ENCODE measurements around the gene ANKRD6. TPM values are rescaled to one million over a fixed set of nuclear protein-coding genes. Genes with fewer than 3 reads are reported as not detected.

Gene ANKRD6
- total RNA-seq, 5 donors from 2014 or later (not counting 1 experiment from before 2014, with no cell fraction given), result 3.0 to 8.4 (median 5.3) TPM

DNA sequence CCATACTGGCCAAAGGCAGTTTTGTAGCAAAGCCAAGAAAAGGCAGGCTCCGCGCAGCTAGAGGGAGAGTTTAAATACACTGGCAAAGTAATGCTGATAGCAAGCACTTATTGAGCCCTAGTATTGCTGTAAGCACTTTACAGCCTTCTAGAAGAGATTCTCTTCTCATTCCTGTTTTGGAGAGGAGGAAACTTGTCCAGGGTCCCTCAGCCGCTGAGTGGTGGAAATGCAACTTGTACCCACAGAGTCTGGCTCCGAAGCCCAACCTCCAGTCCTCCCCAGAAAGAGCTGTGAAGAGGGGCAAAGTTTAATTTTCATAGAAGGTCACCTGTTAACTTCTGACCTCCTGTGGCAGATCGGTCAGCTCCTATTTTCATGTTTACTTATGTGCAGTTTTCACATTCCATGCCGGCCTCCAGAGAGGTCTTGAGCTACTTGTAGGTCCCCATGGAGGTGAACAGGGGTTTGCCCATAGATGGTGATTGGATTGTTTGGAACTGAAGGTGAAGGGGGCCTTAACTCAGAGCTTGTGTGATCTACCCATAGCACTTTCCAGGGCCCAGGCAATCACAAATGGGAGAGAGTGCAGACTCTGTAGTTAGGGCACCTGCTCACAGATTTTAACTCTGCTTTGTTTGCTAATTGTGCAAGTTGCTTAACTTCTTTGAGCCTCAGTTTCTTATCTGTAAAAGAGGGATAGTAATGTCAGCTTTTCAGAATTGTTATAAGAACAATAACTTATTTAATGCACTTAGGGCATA, 134.9 kb downstream of the ANKRD6 start:
- no peaks in the 10 kb centered on the region for H3K4me1 ChIP-seq (ENCODE audit: control insufficient read depth in 1 of 2, extremely low read depth in 1 of 2, insufficient read depth in 2 of 2, low read length in 2 of 2)
- no peaks in the 10 kb centered on the region for H3K9me3 Mint-ChIP-seq
- peaks cover 2% of the 10 kb centered on the region for H3K36me3 Mint-ChIP-seq
- CTCF ChIA-PET, result interaction anchor here (0.5 to 0.7 kb wide), 2 partner anchors 21 to 268 kb away, joined by 3 to 6 read pairs; no protein-coding TSS in a partner anchor
- H3K27me3 Mint-ChIP-seq, result no peaks in the 10 kb centered on the region
- H3K27me3 ChIP-seq (replicated peaks in 1 of 2; ENCODE audit: control insufficient read depth in 2 of 2, extremely low read depth in 1 of 2, insufficient read depth in 2 of 2, low read length in 1 of 2), result no peaks in the 10 kb centered on the region
- H3K4me3 ChIP-seq (ENCODE audit: control insufficient read depth in 1 of 2, extremely low read depth in 1 of 2, low read length in 1 of 2), result no peak overlapping the region
- H3K4me1 Mint-ChIP-seq, result no peaks in the 10 kb centered on the region
- no peak overlapping the region for H3K4me3 Mint-ChIP-seq
- H3K36me3 ChIP-seq (ENCODE audit: control insufficient read depth in 2 of 2, extremely low read depth in 1 of 2, insufficient read depth in 1 of 2, low read length in 1 of 2), result no peaks in the 10 kb centered on the region
- DNase-seq (no peak), ATAC-seq (replicated peaks in 1 of 4) (no peak)
- H3K27ac ChIP-seq (ENCODE audit: low read length), result no peak overlapping the region
- POLR2A ChIA-PET, result no interaction called here
- WGBS (ENCODE audit: insufficient coverage), result 80% methylated on average over 1 of the region's 6 CpGs
- no peak overlapping the region for H3K27ac Mint-ChIP-seq
- no peaks in the 10 kb centered on the region for H3K9me3 ChIP-seq

DNA sequence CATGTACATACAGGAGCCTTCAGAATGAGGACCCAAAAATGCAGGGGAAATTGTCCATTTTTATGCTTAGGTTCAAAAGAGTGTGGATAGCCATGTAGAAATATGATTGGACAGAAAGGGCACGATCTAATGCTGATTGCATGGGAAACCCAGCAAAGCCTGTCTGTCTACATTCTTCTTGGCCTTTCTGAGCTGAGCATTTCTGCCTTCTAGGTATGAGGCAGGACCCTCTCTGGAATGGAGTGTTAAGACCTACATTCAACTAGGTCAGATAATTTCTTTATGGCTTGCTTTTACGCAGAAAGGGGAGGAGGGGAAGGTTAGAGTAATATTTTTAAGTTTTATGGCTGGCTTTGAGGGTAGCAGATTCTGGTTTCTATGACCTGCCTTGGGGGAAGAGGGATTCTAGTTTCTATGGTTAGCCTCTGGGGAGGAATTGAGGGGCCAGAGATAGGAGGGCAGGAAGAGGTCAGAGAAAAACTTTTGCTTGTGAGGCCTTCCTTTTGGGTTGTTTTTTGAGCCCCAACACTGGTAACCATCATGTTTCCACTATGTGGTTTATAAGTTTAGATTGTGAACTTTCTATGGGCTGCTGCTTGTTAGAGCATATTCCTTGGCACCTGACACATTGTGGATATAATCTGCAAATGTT, 142.1 kb downstream of the ANKRD6 start:
- Mint-ChIP-seq H3K27ac (no peak overlapping the region), H3K27me3 (no peaks in the 10 kb centered on the region), H3K9me3 (no peaks in the 10 kb centered on the region), H3K36me3 (peaks cover 2% of the 10 kb centered on the region), H3K4me1 (no peaks in the 10 kb centered on the region), H3K4me3 (no peak overlapping the region)
- Histone ChIP-seq H3K27ac (ENCODE audit: low read length) (no peak overlapping the region), H3K9me3 (no peaks in the 10 kb centered on the region), H3K4me3 (ENCODE audit: control insufficient read depth in 1 of 2, extremely low read depth in 1 of 2, low read length in 1 of 2) (no peak overlapping the region), H3K36me3 (ENCODE audit: control insufficient read depth in 2 of 2, extremely low read depth in 1 of 2, insufficient read depth in 1 of 2, low read length in 1 of 2) (no peaks in the 10 kb centered on the region), H3K27me3 (replicated peaks in 1 of 2; ENCODE audit: control insufficient read depth in 2 of 2, extremely low read depth in 1 of 2, insufficient read depth in 2 of 2, low read length in 1 of 2) (no peaks in the 10 kb centered on the region), H3K4me1 (ENCODE audit: control insufficient read depth in 1 of 2, extremely low read depth in 1 of 2, insufficient read depth in 2 of 2, low read length in 2 of 2) (no peaks in the 10 kb centered on the region)
- POLR2A ChIA-PET, result no interaction called here
- ATAC-seq (replicated peaks in 1 of 4), result no peak
- WGBS (ENCODE audit: insufficient coverage), result 100% methylated on average over 1 of the region's 2 CpGs
- CTCF ChIA-PET, result no interaction called here
- DNase-seq, result no peak

DNA sequence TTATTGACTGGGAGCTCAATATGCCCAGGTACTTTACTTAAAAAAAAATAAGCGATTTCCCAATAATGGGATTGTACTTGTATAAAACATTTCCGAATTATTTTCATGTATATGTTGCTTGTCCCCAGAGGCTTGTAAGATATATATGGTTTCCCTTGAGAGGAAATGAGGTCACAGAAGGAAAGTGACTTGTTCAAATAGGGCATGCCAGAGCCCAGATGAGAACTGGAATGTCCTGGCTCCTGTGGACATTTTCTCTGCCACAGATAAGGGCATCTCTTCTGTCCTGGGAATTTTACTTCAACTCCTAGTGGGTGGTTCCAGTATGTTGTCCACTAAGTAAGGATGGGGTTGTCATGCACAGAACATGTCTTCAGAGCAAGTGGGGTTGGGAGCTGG, 142.6 kb downstream of the ANKRD6 start:
- Histone ChIP-seq H3K36me3 (ENCODE audit: control insufficient read depth in 2 of 2, extremely low read depth in 1 of 2, insufficient read depth in 1 of 2, low read length in 1 of 2) (no peaks in the 10 kb centered on the region), H3K9me3 (no peaks in the 10 kb centered on the region), H3K4me3 (ENCODE audit: control insufficient read depth in 1 of 2, extremely low read depth in 1 of 2, low read length in 1 of 2) (no peak overlapping the region), H3K27ac (ENCODE audit: low read length) (no peak overlapping the region), H3K27me3 (replicated peaks in 1 of 2; ENCODE audit: control insufficient read depth in 2 of 2, extremely low read depth in 1 of 2, insufficient read depth in 2 of 2, low read length in 1 of 2) (no peaks in the 10 kb centered on the region), H3K4me1 (ENCODE audit: control insufficient read depth in 1 of 2, extremely low read depth in 1 of 2, insufficient read depth in 2 of 2, low read length in 2 of 2) (no peaks in the 10 kb centered on the region)
- Mint-ChIP-seq H3K27me3 (no peaks in the 10 kb centered on the region), H3K4me3 (no peak overlapping the region), H3K27ac (no peak overlapping the region), H3K9me3 (no peaks in the 10 kb centered on the region), H3K36me3 (peaks cover 2% of the 10 kb centered on the region), H3K4me1 (no peaks in the 10 kb centered on the region)
- no peak for ATAC-seq (replicated peaks in 1 of 4)
- WGBS (ENCODE audit: insufficient coverage), result no CpG with 5 or more reads among the region's 2 CpGs
- no peak for DNase-seq
- ChIA-PET POLR2A (no interaction called here), CTCF (no interaction called here)

DNA sequence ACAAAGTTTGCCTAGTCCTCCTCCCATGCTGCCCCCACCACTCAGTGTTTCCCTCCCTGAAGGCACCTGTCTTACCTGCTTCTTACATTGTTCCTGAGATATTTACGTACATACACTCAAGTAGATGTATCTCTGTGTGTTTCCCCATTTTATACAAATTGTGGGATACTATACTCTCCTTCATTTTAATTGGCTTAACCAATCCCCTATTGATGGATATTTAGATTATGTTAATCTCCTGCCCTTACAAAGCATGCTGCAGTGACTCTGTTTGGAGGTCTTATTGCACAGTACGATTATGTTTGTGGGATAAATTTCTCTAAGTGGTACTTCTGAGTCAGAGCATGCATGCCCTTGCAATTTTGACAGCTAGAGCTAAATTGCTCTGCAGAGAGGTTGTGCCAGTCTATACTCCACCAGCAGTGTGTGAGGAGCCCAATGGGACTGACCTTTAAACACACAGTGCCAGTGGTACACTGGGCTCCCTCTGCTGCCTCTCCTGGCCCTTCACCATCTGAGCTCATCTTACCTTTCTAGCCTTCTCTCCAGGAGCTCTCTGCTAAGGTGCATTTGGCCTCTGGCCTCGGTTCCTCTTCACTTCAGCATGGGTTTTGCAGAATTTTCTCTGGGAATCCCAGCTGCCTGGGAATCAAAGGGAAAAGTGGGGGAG, 148.2 kb downstream of the ANKRD6 start:
- Histone ChIP-seq H3K9me3 (no peaks in the 10 kb centered on the region), H3K4me3 (ENCODE audit: control insufficient read depth in 1 of 2, extremely low read depth in 1 of 2, low read length in 1 of 2) (no peak overlapping the region), H3K36me3 (ENCODE audit: control insufficient read depth in 2 of 2, extremely low read depth in 1 of 2, insufficient read depth in 1 of 2, low read length in 1 of 2) (no peaks in the 10 kb centered on the region), H3K27me3 (replicated peaks in 1 of 2; ENCODE audit: control insufficient read depth in 2 of 2, extremely low read depth in 1 of 2, insufficient read depth in 2 of 2, low read length in 1 of 2) (no peaks in the 10 kb centered on the region), H3K27ac (ENCODE audit: low read length) (no peak overlapping the region), H3K4me1 (ENCODE audit: control insufficient read depth in 1 of 2, extremely low read depth in 1 of 2, insufficient read depth in 2 of 2, low read length in 2 of 2) (no peaks in the 10 kb centered on the region)
- no peak overlapping the region for H3K4me3 Mint-ChIP-seq
- H3K36me3 Mint-ChIP-seq, result no peaks in the 10 kb centered on the region
- no peaks in the 10 kb centered on the region for H3K27me3 Mint-ChIP-seq
- ATAC-seq (replicated peaks in 1 of 4) (no peak), DNase-seq (no peak)
- ChIA-PET POLR2A (no interaction called here), CTCF (interaction anchor here in 1 of 2 donors (0.6 kb wide), 1 partner anchor 34 kb away, joined by 7 read pairs; no protein-coding TSS in a partner anchor)
- 100% methylated on average over 1 of the region's 3 CpGs for WGBS (ENCODE audit: insufficient coverage)
- H3K4me1 Mint-ChIP-seq, result no peaks in the 10 kb centered on the region
- H3K27ac Mint-ChIP-seq, result no peak overlapping the region
- H3K9me3 Mint-ChIP-seq, result no peaks in the 10 kb centered on the region

DNA sequence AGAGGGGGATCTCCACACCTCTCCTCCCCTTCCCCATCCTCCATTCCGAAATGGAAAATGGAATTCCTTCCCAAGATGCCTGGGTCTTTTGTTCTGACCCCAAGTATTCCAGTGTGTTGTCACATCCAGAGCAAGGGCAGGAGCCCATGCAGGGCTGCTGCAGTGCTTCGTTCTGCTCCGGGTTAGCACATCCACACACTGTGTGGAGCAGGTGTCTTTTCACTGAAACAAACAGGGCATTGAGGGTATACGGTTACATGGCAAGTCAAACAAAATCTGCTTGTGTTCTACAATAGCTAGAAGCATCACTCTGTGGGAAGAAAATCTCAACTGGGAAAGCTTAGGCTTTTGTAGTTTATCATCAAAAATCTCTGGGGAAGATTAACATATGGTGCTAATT, 148.7 kb downstream of the ANKRD6 start:
- no peaks in the 10 kb centered on the region for H3K9me3 ChIP-seq
- no peaks in the 10 kb centered on the region for H3K4me1 Mint-ChIP-seq
- ChIA-PET CTCF (interaction anchor here in 1 of 2 donors (0.6 kb wide), 1 partner anchor 33 kb away, joined by 7 read pairs; no protein-coding TSS in a partner anchor), POLR2A (no interaction called here)
- H3K9me3 Mint-ChIP-seq, result no peaks in the 10 kb centered on the region
- no peaks in the 10 kb centered on the region for H3K36me3 Mint-ChIP-seq
- H3K27ac ChIP-seq (ENCODE audit: low read length), result no peak overlapping the region
- WGBS (ENCODE audit: insufficient coverage), result 93% methylated on average over 2 of the region's 4 CpGs
- H3K4me1 ChIP-seq (ENCODE audit: control insufficient read depth in 1 of 2, extremely low read depth in 1 of 2, insufficient read depth in 2 of 2, low read length in 2 of 2), result no peaks in the 10 kb centered on the region
- no peaks in the 10 kb centered on the region for H3K27me3 Mint-ChIP-seq
- DNase-seq (no peak), ATAC-seq (replicated peaks in 1 of 4) (no peak)
- no peaks in the 10 kb centered on the region for H3K27me3 ChIP-seq (replicated peaks in 1 of 2; ENCODE audit: control insufficient read depth in 2 of 2, extremely low read depth in 1 of 2, insufficient read depth in 2 of 2, low read length in 1 of 2)
- no peak overlapping the region for H3K4me3 ChIP-seq (ENCODE audit: control insufficient read depth in 1 of 2, extremely low read depth in 1 of 2, low read length in 1 of 2)
- H3K4me3 Mint-ChIP-seq, result no peak overlapping the region
- H3K36me3 ChIP-seq (ENCODE audit: control insufficient read depth in 2 of 2, extremely low read depth in 1 of 2, insufficient read depth in 1 of 2, low read length in 1 of 2), result no peaks in the 10 kb centered on the region
- H3K27ac Mint-ChIP-seq, result no peak overlapping the region

DNA sequence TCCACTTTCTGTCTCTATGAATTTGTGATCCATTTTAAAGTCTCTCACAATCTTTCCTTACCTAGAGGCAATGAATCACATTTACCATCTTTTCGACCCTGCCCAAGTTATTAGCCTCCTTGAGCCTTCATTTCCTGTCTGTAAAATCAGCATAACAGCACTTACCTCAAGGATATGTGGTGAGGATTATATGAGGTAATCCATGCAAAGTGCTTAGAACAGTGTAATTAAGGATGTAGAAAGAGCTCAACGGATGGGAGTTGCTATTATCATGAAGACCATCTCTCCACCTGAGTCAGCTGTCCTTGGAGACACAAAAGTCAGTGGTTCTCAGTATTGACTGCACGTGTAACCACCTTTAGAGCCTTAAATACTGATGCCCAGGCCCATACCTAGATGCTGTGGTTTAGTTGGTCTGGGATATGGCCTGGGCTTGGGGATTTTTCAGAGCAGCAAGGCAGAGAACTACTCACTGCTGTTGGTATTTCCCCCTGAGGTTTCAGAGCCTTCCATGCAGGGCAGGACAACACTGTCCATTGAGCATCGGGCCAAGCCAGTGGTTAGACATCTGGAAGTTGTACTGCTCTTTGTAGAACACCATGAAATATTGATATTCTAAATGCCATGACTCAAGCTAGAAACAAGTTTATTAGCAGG, 149.8 kb downstream of the ANKRD6 start:
- DNase-seq, result no peak
- no peaks in the 10 kb centered on the region for H3K27me3 Mint-ChIP-seq
- no CpG with 5 or more reads among the region's 4 CpGs for WGBS (ENCODE audit: insufficient coverage)
- H3K36me3 ChIP-seq (ENCODE audit: control insufficient read depth in 2 of 2, extremely low read depth in 1 of 2, insufficient read depth in 1 of 2, low read length in 1 of 2), result no peaks in the 10 kb centered on the region
- no peaks in the 10 kb centered on the region for H3K4me1 ChIP-seq (ENCODE audit: control insufficient read depth in 1 of 2, extremely low read depth in 1 of 2, insufficient read depth in 2 of 2, low read length in 2 of 2)
- ATAC-seq (replicated peaks in 1 of 4), result no peak
- H3K9me3 ChIP-seq, result no peaks in the 10 kb centered on the region
- POLR2A ChIA-PET, result interaction anchor here in 1 of 2 donors (0.6 kb wide), 1 partner anchor 1391 kb away, joined by 4 read pairs; no protein-coding TSS in a partner anchor
- H3K36me3 Mint-ChIP-seq, result no peaks in the 10 kb centered on the region
- no peaks in the 10 kb centered on the region for H3K9me3 Mint-ChIP-seq
- H3K27ac ChIP-seq (ENCODE audit: low read length), result no peak overlapping the region
- no peak overlapping the region for H3K27ac Mint-ChIP-seq
- H3K27me3 ChIP-seq (replicated peaks in 1 of 2; ENCODE audit: control insufficient read depth in 2 of 2, extremely low read depth in 1 of 2, insufficient read depth in 2 of 2, low read length in 1 of 2), result peaks cover 0 to 2% of the 10 kb centered on the region in 2 experiments
- no peak overlapping the region for H3K4me3 Mint-ChIP-seq
- no peak overlapping the region for H3K4me3 ChIP-seq (ENCODE audit: control insufficient read depth in 1 of 2, extremely low read depth in 1 of 2, low read length in 1 of 2)
- H3K4me1 Mint-ChIP-seq, result no peaks in the 10 kb centered on the region
- CTCF ChIA-PET, result interaction anchor here in 1 of 2 donors (0.5 kb wide), 1 partner anchor 228 kb away, joined by 4 read pairs; no protein-coding TSS in a partner anchor
